SK-N-SH (cell line): ENCODE results near the gene SH3TC1. TPM values are rescaled to one million over a fixed set of nuclear protein-coding genes. Genes with fewer than 3 reads are reported as not detected.

ENCODE experiments used
- CTCF ChIA-PET: fragments of 300-600, 350-600 bp; formaldehyde crosslinking; extraction: SDS; loops from one replicate; lab custom pipeline; 2021; lab: Yijun Ruan, JAX
- POLR2A ChIA-PET: fragments of 350-600 bp; sonication (Branson Sonifier 250); formaldehyde crosslinking; extraction: SDS; loops from one replicate; lab custom pipeline; 2020; ENCODE audit warnings: antibody characterized with exemption, inconsistent platforms; lab: Yijun Ruan, JAX
- DNase-seq: peaks from one replicate; pipeline ENCODE4 v3.0.0; 2012
- H2AFZ ChIP-seq: fragments of 200-600 bp; sonication (generic); 2 replicates; pipeline ENCODE4 v1.8.1; 2016; ENCODE audit warnings: antibody characterized with exemption, mild to moderate bottlenecking, low read depth
- H3F3A ChIP-seq: fragments of 200-600 bp; sonication (generic); replicated peaks from 2 replicates; pipeline ENCODE3; 2016; ENCODE audit warnings: antibody characterized with exemption, mild to moderate bottlenecking; ENCODE audit not compliant: insufficient read depth
- H3K27ac ChIP-seq, 2 experiments: fragments of 200-500 bp in 1 of 2; fragments of 200-600 bp in 1 of 2; sonication (Bioruptor generic) in 1 of 2; sonication (generic), shearing (Covaris generic) in 1 of 2; 2 replicates each; pipeline versions ENCODE4 v1.5.1 to v1.6.1; 2014 to 2016; ENCODE audit warnings: low read depth in 2 of 2, inconsistent platforms in 1 of 2, low read length in 1 of 2, mild to moderate bottlenecking in 1 of 2, mixed read lengths in 1 of 2
- H3K27me3 ChIP-seq: fragments of 200-600 bp; sonication (generic), shearing (Covaris generic); 2 replicates; pipeline ENCODE4 v1.6.1; 2016; ENCODE audit warnings: mixed run types; ENCODE audit not compliant: insufficient read depth
- H3K36me3 ChIP-seq, 2 experiments: fragments of 200-500 bp in 1 of 2; fragments of 200-600 bp in 1 of 2; sonication (Bioruptor generic) in 1 of 2; sonication (generic) in 1 of 2; replicated peaks in 1 of 2; 2 replicates each; pipeline versions ENCODE3 to v1.5.1; 2014 to 2016; ENCODE audit warnings: low read length in 1 of 2, mild to moderate bottlenecking in 1 of 2; ENCODE audit not compliant: insufficient read depth in 2 of 2, control insufficient read depth in 1 of 2
- H3K4me1 ChIP-seq, 2 experiments: fragments of 200-500 bp in 1 of 2; fragments of 200-600 bp in 1 of 2; sonication (Bioruptor generic) in 1 of 2; sonication (generic), shearing (Covaris generic) in 1 of 2; 2 replicates each; pipeline versions ENCODE4 v1.5.1 to v1.6.1; 2014 to 2016; ENCODE audit warnings: low read depth in 1 of 2, low read length in 1 of 2, mixed run types in 1 of 2; ENCODE audit not compliant: insufficient read depth in 2 of 2, control insufficient read depth in 1 of 2
- H3K4me2 ChIP-seq: fragments of 200-600 bp; sonication (generic), shearing (Covaris generic); 2 replicates; pipeline ENCODE4 v1.6.1; 2017; ENCODE audit warnings: mixed run types
- H3K4me3 ChIP-seq, 2 experiments: fragments of 200-500 bp in 1 of 2; fragments of 200-600 bp in 1 of 2; sonication (Bioruptor generic) in 1 of 2; sonication (generic), shearing (Covaris generic) in 1 of 2; 2 replicates each; pipeline versions ENCODE4 v1.5.1 to v1.8.1; 2014 to 2016; ENCODE audit warnings: low read depth in 2 of 2, inconsistent platforms in 1 of 2, low read length in 1 of 2, mild to moderate bottlenecking in 1 of 2, mixed read lengths in 1 of 2, moderate library complexity in 1 of 2
- H3K79me2 ChIP-seq: fragments of 200-600 bp; sonication (generic); 2 replicates; pipeline ENCODE4 v1.8.1; 2017; ENCODE audit warnings: mild to moderate bottlenecking; ENCODE audit not compliant: insufficient read depth
- H3K9ac ChIP-seq: fragments of 200-600 bp; sonication (generic); 2 replicates; pipeline ENCODE4 v1.6.1; 2017; ENCODE audit warnings: mixed run types
- H3K9me2 ChIP-seq: fragments of 200-600 bp; sonication (generic); 2 replicates; pipeline ENCODE4 v1.6.1; 2017; ENCODE audit warnings: mixed run types
- H3K9me3 ChIP-seq: fragments of 200-600 bp; sonication (generic); 2 replicates; pipeline ENCODE4 v1.6.1; 2017; ENCODE audit warnings: mixed run types, mild to moderate bottlenecking, moderate library complexity
- H4K20me1 ChIP-seq: fragments of 200-600 bp; sonication (generic); 2 replicates; pipeline ENCODE4 v1.6.1; 2017; ENCODE audit warnings: mild to moderate bottlenecking, mixed run types; ENCODE audit not compliant: insufficient read depth
- FOXJ3 ChIP-seq: sonication (generic); formaldehyde crosslinking; IDR thresholded peaks from 2 replicates; pipeline ENCODE4 v1.5.1; 2020; ENCODE audit warnings: mild to moderate bottlenecking, missing genetic modification reagents
- MEF2A ChIP-seq: IDR thresholded peaks from 2 replicates; pipeline ENCODE4 v1.4.0; 2012; ENCODE audit warnings: low read depth, borderline replicate concordance
- MXI1 ChIP-seq: IDR thresholded peaks from 2 replicates; pipeline ENCODE4 v1.6.1; 2012; ENCODE audit warnings: mild to moderate bottlenecking, low read depth, low read length, improper control_type of control experiment
- NFIC ChIP-seq: IDR thresholded peaks from 2 replicates; pipeline ENCODE4 v1.4.0; 2012; ENCODE audit warnings: borderline replicate concordance
- POLR2AphosphoS5 ChIP-seq: IDR thresholded peaks from 2 replicates; pipeline ENCODE4 v1.6.1; 2012; ENCODE audit warnings: low read depth, low read length
- RAD21 ChIP-seq: IDR thresholded peaks from 2 replicates; pipeline ENCODE4 v1.6.1; 2012; ENCODE audit warnings: mild to moderate bottlenecking, low read length
- TAF1 ChIP-seq: IDR thresholded peaks from 2 replicates; pipeline ENCODE4 v1.6.1; 2012; ENCODE audit warnings: low read depth, mild to moderate bottlenecking, low read length, moderate library complexity, borderline replicate concordance
- TCF12 ChIP-seq: IDR thresholded peaks from 2 replicates; pipeline ENCODE4 v1.4.0; 2012
- YY1 ChIP-seq: IDR thresholded peaks from 2 replicates; pipeline ENCODE4 v1.4.0; 2012; ENCODE audit warnings: low read depth, mild to moderate bottlenecking
- WGBS: methylation state at CpG from one replicate; pipeline ENCODE4 v1.1.6; 2017; ENCODE audit warnings: low lambda C conversion rate; 5-methylcytosine and 5-hydroxymethylcytosine counted together
- polyA plus RNA-seq, 3 experiments: library from polyadenylated mRNA; depleted of rRNA; stranded (reverse); fragments of >200 nt; gene quantifications; 2 replicates each; pipeline ENCODE4 v1.2.3, GENCODE V29; 2012
- TF ChIP-seq, protein P1 (sequence below): fragments of 150-350 bp; IDR thresholded peaks from 2 replicates; pipeline ENCODE4 v1.6.1; 2016; ENCODE audit warnings: mild to moderate bottlenecking, low read depth, low read length
- TF ChIP-seq, protein P2 (sequence below): IDR thresholded peaks from 2 replicates; pipeline ENCODE4 v1.4.0; 2012; ENCODE audit warnings: low read depth, borderline replicate concordance
- TF ChIP-seq, protein P3 (sequence below): IDR thresholded peaks from 2 replicates; pipeline ENCODE4 v1.4.0; 2012; ENCODE audit warnings: low read depth
- TF ChIP-seq, protein P4 (sequence below): IDR thresholded peaks from 2 replicates; pipeline ENCODE4; 2012
- TF ChIP-seq, protein P5 (sequence below): fragments of 150-350 bp; IDR thresholded peaks from 2 replicates; pipeline ENCODE4 v1.6.1; 2017; ENCODE audit warnings: antibody characterized with exemption, low read length, low read depth, borderline replicate concordance
- TF ChIP-seq, protein P6 (sequence below): IDR thresholded peaks from 2 replicates; pipeline ENCODE4 v1.4.0; 2012; ENCODE audit warnings: low read depth, borderline replicate concordance

Gene SH3TC1
- polyA plus RNA-seq, 1 of the 3 experiments (the other 2 are of a cell fraction) = 2.7 TPM

DNA sequence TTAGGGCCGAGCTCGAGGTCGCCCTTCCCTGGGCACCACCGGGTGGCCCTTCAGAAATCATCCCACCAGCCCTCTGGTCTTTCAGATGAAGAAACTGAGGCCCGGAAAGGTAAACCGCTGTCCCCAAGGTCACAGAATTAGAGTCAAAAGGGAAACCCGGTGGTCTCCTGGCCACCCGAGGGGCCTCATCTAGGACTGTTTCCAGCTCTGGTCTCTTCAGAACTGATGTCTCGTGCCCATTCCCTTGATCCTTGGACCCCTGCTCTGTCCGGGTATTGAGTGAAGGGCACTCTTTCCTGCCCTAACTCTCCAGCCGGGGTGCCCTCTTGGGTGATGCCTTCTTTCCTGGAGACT, 71.3 kb downstream of the SH3TC1 start (continued):
- no peak for TF ChIP-seq FOXJ3 (CRISPR knock-in tag)
- no peak for TF ChIP-seq MXI1
- TF ChIP-seq YY1 = no peak
- TF ChIP-seq, protein P1, sequence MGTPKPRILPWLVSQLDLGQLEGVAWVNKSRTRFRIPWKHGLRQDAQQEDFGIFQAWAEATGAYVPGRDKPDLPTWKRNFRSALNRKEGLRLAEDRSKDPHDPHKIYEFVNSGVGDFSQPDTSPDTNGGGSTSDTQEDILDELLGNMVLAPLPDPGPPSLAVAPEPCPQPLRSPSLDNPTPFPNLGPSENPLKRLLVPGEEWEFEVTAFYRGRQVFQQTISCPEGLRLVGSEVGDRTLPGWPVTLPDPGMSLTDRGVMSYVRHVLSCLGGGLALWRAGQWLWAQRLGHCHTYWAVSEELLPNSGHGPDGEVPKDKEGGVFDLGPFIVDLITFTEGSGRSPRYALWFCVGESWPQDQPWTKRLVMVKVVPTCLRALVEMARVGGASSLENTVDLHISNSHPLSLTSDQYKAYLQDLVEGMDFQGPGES = no peak
- no peak for TF ChIP-seq MEF2A

DNA sequence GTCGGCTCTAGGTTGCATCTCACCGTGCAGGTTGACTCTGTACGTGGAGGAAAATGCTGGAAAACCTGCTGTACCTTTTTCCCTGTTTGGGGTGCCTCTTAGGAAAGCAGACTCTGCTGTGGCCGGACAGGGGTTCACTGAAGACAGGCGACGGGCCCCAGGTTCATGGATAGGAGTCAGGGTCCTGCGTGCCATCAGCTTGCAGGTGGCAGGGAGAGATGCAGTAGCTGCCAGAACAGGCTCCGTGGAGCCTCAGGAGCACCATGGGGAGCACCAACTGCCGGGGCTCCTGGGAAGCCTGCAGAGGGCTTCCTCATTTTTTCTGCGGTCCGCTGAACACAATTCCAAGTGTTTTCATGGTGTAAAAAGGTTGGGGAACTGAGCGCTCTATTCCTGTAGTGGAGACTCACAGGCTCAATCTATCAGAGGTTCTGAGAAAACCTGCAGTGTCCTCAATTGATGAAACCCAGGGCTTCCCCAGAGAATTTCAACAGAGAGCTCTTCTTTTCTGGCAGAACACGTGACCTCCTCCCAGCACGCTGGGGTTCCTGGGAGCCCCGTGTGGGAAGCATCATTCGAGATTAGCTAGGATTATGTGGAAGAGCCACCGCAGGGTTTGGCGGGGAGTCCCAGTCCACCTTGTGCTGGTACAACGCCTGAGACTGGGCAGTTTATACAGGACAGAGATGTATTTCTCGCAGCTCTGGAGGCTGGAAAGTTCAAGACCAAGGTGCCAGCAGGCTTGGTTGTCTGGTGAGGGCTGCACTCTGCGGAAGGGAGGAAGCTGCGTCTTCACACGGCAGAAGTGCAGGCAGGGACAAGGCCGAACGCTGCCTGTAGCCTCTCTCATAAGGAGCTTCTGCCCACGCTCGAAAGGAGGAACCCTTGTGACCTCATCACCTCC, 72.1 kb downstream of the SH3TC1 start:
- no peak overlapping the region for H3K4me2 ChIP-seq
- no peaks in the 10 kb centered on the region for H4K20me1 ChIP-seq
- H3K4me3 ChIP-seq = no peak overlapping the region
- H3K9me3 ChIP-seq = no peaks in the 10 kb centered on the region
- peaks cover 12 to 58% of the 10 kb centered on the region in 2 experiments; a peak in 3 of 4 replicates for H3K4me1 ChIP-seq
- H3K79me2 ChIP-seq = no peaks in the 10 kb centered on the region
- POLR2A ChIA-PET = no interaction called here
- peaks cover 8% of the 10 kb centered on the region for H3F3A ChIP-seq
- no peaks in the 10 kb centered on the region for H3K36me3 ChIP-seq
- WGBS = 80% methylated on average over 17 of the region's 27 CpGs
- DNase-seq = no peak
- H3K27ac ChIP-seq = no peak overlapping the region
- H2AFZ ChIP-seq = no peak overlapping the region
- H3K9ac ChIP-seq = no peak overlapping the region
- H3K9me2 ChIP-seq = no peaks in the 10 kb centered on the region
- no peaks in the 10 kb centered on the region for H3K27me3 ChIP-seq
- CTCF ChIA-PET = interaction anchor here (1.5 to 2.2 kb wide), 2 partner anchors 33 to 95 kb away, joined by 5 to 7 read pairs; no protein-coding TSS in a partner anchor
- TF ChIP-seq, protein P2, sequence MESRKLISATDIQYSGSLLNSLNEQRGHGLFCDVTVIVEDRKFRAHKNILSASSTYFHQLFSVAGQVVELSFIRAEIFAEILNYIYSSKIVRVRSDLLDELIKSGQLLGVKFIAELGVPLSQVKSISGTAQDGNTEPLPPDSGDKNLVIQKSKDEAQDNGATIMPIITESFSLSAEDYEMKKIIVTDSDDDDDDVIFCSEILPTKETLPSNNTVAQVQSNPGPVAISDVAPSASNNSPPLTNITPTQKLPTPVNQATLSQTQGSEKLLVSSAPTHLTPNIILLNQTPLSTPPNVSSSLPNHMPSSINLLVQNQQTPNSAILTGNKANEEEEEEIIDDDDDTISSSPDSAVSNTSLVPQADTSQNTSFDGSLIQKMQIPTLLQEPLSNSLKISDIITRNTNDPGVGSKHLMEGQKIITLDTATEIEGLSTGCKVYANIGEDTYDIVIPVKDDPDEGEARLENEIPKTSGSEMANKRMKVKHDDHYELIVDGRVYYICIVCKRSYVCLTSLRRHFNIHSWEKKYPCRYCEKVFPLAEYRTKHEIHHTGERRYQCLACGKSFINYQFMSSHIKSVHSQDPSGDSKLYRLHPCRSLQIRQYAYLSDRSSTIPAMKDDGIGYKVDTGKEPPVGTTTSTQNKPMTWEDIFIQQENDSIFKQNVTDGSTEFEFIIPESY = no peak
- no peak for TF ChIP-seq TAF1
- no peak for TF ChIP-seq YY1
- TF ChIP-seq TCF12 = no peak
- TF ChIP-seq NFIC = no peak
- TF ChIP-seq, protein P3, sequence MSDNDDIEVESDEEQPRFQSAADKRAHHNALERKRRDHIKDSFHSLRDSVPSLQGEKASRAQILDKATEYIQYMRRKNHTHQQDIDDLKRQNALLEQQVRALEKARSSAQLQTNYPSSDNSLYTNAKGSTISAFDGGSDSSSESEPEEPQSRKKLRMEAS = no peak
- TF ChIP-seq MEF2A = no peak
- TF ChIP-seq, protein P4, sequence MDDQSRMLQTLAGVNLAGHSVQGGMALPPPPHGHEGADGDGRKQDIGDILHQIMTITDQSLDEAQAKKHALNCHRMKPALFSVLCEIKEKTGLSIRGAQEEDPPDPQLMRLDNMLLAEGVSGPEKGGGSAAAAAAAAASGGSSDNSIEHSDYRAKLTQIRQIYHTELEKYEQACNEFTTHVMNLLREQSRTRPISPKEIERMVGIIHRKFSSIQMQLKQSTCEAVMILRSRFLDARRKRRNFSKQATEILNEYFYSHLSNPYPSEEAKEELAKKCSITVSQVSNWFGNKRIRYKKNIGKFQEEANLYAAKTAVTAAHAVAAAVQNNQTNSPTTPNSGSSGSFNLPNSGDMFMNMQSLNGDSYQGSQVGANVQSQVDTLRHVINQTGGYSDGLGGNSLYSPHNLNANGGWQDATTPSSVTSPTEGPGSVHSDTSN = no peak
- TF ChIP-seq MXI1 = no peak
- TF ChIP-seq POLR2AphosphoS5 = no peak
- TF ChIP-seq, protein P5, sequence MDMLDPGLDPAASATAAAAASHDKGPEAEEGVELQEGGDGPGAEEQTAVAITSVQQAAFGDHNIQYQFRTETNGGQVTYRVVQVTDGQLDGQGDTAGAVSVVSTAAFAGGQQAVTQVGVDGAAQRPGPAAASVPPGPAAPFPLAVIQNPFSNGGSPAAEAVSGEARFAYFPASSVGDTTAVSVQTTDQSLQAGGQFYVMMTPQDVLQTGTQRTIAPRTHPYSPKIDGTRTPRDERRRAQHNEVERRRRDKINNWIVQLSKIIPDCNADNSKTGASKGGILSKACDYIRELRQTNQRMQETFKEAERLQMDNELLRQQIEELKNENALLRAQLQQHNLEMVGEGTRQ = no peak
- TF ChIP-seq RAD21 = no peak
- TF ChIP-seq, protein P6, sequence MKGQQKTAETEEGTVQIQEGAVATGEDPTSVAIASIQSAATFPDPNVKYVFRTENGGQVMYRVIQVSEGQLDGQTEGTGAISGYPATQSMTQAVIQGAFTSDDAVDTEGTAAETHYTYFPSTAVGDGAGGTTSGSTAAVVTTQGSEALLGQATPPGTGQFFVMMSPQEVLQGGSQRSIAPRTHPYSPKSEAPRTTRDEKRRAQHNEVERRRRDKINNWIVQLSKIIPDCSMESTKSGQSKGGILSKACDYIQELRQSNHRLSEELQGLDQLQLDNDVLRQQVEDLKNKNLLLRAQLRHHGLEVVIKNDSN = no peak
